ENCODE measurements around the gene EPHA1. TPM values are rescaled to one million over a fixed set of nuclear protein-coding genes. Genes with fewer than 3 reads are reported as not detected.

EPHA1 gene
- total RNA-seq, 1 experiment from 2014 or later, result 0.39 TPM

DNA sequence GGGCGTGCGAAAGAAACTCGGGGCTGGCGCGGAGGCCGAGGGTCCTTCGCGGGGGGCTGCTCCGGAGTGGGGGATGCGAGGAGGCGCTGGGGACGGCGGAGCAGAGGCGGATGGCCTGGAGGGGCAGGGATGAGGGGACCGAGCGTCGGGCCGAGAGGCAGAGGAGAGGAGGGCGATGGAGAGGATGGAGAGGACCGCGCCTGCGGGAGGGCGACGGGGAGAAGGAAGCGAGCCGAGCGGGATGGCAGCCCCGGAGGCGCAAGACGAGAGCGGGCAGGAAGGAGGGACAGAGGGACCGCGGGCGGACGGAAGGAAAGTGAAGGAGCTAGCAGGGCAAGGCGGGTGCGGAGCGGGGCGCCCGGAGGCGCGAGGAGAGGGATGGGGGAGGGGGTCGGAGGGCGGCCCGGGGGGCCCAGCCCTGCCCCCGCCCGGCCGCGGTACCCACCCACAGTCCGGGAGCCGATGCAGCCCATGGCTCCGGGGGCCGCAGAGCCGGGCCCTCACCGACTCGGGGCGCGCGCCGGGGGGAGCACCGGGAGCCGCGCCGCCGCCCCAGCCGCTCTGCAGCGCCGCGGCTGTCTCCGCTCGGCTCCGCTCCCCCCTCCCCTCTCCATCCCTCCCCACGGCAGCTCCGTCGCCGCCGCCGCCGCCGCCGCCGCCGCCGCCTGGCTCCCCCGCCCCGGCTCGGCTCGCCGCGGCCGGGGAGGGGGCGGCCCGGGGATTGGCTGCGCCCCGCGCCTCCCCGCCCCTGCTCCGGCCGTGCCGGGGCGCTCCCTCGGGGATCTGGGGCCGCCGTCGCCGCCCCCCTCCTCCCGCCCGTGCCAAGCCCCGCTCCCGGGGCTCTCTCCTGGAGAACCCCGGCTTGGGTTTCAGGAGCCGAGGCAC lies 46.3 kb downstream of the EPHA1 start, which contains the start of gene FAM131B:
TSS of gene FAM131B (minus strand) at position 583 of the 885 bp plus-strand sequence. CDS start at position 473, 110 bp downstream.
- ChIA-PET CTCF (no interaction called here), POLR2A (interaction anchor here (0.6 kb wide), 1 partner anchor 574 kb away, joined by 18 read pairs; no protein-coding TSS in a partner anchor)
- Histone ChIP-seq H3K9me3 (ENCODE audit: control insufficient read depth, insufficient read depth, low read depth, low read length) (no peaks in the 10 kb centered on the region), H3K36me3 (ENCODE audit: control insufficient read depth, insufficient read depth, low read length) (no peaks in the 10 kb centered on the region), H3K4me1 (ENCODE audit: control insufficient read depth, insufficient read depth, low read length) (no peaks in the 10 kb centered on the region), H3K27ac (ENCODE audit: low read length) (no peak within 1 kb of the TSS), H3K4me3 (ENCODE audit: low read depth in 2 of 2, low read length in 2 of 2) (peak within 1 kb of the TSS; percentile 44 to 51), H3K27me3 (ENCODE audit: control insufficient read depth, insufficient read depth, low read length) (peaks cover 27% of the 10 kb centered on the region)
- ATAC-seq (peak; percentile 69), DNase-seq (ENCODE audit: low read depth, low spot score) (no peak)
- intact Hi-C loops (cut with micrococcal nuclease; ENCODE audit: unreplicated experiment), result no loop called here
- TF ChIP-seq, protein P1, sequence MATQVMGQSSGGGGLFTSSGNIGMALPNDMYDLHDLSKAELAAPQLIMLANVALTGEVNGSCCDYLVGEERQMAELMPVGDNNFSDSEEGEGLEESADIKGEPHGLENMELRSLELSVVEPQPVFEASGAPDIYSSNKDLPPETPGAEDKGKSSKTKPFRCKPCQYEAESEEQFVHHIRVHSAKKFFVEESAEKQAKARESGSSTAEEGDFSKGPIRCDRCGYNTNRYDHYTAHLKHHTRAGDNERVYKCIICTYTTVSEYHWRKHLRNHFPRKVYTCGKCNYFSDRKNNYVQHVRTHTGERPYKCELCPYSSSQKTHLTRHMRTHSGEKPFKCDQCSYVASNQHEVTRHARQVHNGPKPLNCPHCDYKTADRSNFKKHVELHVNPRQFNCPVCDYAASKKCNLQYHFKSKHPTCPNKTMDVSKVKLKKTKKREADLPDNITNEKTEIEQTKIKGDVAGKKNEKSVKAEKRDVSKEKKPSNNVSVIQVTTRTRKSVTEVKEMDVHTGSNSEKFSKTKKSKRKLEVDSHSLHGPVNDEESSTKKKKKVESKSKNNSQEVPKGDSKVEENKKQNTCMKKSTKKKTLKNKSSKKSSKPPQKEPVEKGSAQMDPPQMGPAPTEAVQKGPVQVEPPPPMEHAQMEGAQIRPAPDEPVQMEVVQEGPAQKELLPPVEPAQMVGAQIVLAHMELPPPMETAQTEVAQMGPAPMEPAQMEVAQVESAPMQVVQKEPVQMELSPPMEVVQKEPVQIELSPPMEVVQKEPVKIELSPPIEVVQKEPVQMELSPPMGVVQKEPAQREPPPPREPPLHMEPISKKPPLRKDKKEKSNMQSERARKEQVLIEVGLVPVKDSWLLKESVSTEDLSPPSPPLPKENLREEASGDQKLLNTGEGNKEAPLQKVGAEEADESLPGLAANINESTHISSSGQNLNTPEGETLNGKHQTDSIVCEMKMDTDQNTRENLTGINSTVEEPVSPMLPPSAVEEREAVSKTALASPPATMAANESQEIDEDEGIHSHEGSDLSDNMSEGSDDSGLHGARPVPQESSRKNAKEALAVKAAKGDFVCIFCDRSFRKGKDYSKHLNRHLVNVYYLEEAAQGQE (IDR thresholded peaks at IDR 0.05; ENCODE audit: insufficient read depth in 1 of 2, low read depth in 2 of 2, low read length in 1 of 2), result no peak
- TF ChIP-seq, protein P2, sequence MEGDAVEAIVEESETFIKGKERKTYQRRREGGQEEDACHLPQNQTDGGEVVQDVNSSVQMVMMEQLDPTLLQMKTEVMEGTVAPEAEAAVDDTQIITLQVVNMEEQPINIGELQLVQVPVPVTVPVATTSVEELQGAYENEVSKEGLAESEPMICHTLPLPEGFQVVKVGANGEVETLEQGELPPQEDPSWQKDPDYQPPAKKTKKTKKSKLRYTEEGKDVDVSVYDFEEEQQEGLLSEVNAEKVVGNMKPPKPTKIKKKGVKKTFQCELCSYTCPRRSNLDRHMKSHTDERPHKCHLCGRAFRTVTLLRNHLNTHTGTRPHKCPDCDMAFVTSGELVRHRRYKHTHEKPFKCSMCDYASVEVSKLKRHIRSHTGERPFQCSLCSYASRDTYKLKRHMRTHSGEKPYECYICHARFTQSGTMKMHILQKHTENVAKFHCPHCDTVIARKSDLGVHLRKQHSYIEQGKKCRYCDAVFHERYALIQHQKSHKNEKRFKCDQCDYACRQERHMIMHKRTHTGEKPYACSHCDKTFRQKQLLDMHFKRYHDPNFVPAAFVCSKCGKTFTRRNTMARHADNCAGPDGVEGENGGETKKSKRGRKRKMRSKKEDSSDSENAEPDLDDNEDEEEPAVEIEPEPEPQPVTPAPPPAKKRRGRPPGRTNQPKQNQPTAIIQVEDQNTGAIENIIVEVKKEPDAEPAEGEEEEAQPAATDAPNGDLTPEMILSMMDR (IDR thresholded peaks at IDR 0.05), result no peak
- no peak for TF ChIP-seq TCF7L2 (IDR thresholded peaks at IDR 0.05; ENCODE audit: low read depth, low read length)
- no peak for TF ChIP-seq SIN3A (IDR thresholded peaks at IDR 0.05; ENCODE audit: borderline replicate concordance, insufficient read depth, low read depth, low read length)
- no peak for TF ChIP-seq POLR2AphosphoS5 (IDR thresholded peaks at IDR 0.05; ENCODE audit: low read depth, low read length)
- in situ Hi-C loops (cut with HindIII; ENCODE audit: low pct_unique_long_range_greater_than_20kb, low sequenced_read_pairs), result no loop called here
- BruUV-seq (replicated peaks), result no TSS peak

DNA sequence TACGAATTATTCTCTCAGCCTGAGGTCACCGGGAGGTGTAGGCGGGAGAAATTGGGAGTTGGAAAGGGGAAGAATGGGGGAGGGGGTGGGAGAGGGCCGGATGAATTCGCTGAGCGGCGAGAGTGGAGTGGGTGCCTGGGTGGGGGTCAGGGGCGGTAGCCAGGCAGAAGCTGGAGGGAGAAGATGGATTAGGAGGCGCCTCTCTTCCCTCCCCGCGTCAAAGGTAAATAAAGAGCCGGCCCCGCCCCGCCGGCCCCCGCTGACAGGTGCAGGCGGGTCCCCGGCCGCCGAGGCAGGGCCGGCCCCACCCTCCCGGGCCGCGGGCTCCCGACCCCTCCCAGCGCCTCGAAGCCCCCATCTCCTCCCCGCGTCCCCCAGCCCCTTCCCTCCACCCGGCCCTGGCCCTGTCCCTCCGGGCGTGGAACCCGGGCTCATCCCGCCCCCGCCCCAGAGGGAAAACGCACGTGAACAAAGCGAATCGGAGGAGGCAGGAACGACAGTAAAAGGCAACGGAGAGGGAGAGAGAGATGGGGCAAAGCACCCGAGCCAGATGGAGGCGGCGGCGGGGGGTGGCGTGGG lies 47.0 kb downstream of the EPHA1 start:
- no peak for ATAC-seq
- POLR2A ChIA-PET, result interaction anchor here (0.6 kb wide), 1 partner anchor 573 kb away, joined by 18 read pairs; no protein-coding TSS in a partner anchor
- intact Hi-C loops (cut with micrococcal nuclease; ENCODE audit: unreplicated experiment), result no loop called here
- H3K4me1 ChIP-seq (ENCODE audit: control insufficient read depth, insufficient read depth, low read length), result no peaks in the 10 kb centered on the region
- CTCF ChIA-PET, result no interaction called here
- H3K27me3 ChIP-seq (ENCODE audit: control insufficient read depth, insufficient read depth, low read length), result peaks cover 25% of the 10 kb centered on the region
- no peaks in the 10 kb centered on the region for H3K9me3 ChIP-seq (ENCODE audit: control insufficient read depth, insufficient read depth, low read depth, low read length)
- DNase-seq (ENCODE audit: low read depth, low spot score), result no peak
- H3K27ac ChIP-seq (ENCODE audit: low read length), result no peak overlapping the region
- no peaks in the 10 kb centered on the region for H3K36me3 ChIP-seq (ENCODE audit: control insufficient read depth, insufficient read depth, low read length)
- no TSS peak for BruUV-seq (replicated peaks)
- in situ Hi-C loops (cut with HindIII; ENCODE audit: low pct_unique_long_range_greater_than_20kb, low sequenced_read_pairs), result no loop called here
- no peak for TF ChIP-seq POLR2AphosphoS5 (IDR thresholded peaks at IDR 0.05; ENCODE audit: low read depth, low read length)
- TF ChIP-seq, protein P1 (IDR thresholded peaks at IDR 0.05; ENCODE audit: insufficient read depth in 1 of 2, low read depth in 2 of 2, low read length in 1 of 2), result no peak
- TF ChIP-seq, protein P2 (IDR thresholded peaks at IDR 0.05), result no peak
- TF ChIP-seq SIN3A (IDR thresholded peaks at IDR 0.05; ENCODE audit: borderline replicate concordance, insufficient read depth, low read depth, low read length), result no peak
- no peak for TF ChIP-seq TCF7L2 (IDR thresholded peaks at IDR 0.05; ENCODE audit: low read depth, low read length)
- H3K4me3 ChIP-seq (ENCODE audit: low read depth in 2 of 2, low read length in 2 of 2), result peak overlapping the region; percentile 44 to 51

Measured in Panc1 (cell line).